DOHH2 (cell line): ENCODE results near the gene C1QTNF6.

Source experiments
- EZH2phosphoT487 ChIP-seq: fragments of 200-600 bp; sonication (generic); IDR thresholded peaks from 2 replicates; pipeline ENCODE4 v1.6.1; 2017; ENCODE audit warnings: borderline replicate concordance, mild to moderate bottlenecking, antibody characterized with exemption, low read length, moderate library complexity, mixed read lengths
- TF ChIP-seq, protein P1 (sequence below): fragments of 200-600 bp; sonication (generic); IDR thresholded peaks from one replicate; pipeline ENCODE4 v1.5.1; 2014; ENCODE audit warnings: antibody characterized with exemption, mild to moderate bottlenecking, low read depth, low read length; ENCODE audit not compliant: poor library complexity, severe bottlenecking

DNA sequence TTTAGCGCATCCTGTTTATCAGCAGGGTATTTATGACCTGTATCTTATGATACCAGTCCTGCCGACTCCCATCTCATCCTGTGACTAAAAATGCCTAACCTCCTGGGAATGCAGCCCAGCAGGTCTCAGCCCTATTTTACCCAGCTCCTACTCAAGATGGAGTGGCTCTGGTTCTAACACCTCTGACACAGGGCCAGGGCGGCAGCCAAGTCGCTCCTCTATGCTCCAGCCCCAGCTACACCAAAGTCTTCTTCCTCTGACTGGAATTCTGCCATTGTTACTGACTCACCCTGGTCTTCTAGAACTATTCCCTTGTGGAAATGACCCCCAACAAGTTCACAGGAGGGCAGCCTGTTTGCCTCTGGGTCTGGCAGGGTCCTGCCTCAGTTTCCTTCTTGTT, 7.9 kb upstream of the C1QTNF6 start:
- TF ChIP-seq, protein P1, sequence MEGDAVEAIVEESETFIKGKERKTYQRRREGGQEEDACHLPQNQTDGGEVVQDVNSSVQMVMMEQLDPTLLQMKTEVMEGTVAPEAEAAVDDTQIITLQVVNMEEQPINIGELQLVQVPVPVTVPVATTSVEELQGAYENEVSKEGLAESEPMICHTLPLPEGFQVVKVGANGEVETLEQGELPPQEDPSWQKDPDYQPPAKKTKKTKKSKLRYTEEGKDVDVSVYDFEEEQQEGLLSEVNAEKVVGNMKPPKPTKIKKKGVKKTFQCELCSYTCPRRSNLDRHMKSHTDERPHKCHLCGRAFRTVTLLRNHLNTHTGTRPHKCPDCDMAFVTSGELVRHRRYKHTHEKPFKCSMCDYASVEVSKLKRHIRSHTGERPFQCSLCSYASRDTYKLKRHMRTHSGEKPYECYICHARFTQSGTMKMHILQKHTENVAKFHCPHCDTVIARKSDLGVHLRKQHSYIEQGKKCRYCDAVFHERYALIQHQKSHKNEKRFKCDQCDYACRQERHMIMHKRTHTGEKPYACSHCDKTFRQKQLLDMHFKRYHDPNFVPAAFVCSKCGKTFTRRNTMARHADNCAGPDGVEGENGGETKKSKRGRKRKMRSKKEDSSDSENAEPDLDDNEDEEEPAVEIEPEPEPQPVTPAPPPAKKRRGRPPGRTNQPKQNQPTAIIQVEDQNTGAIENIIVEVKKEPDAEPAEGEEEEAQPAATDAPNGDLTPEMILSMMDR: no peak
- no peak for TF ChIP-seq EZH2phosphoT487
